ENCODE data around the gene RAB40B. TPM values are rescaled to one million over a fixed set of nuclear protein-coding genes. Genes with fewer than 3 reads are reported as not detected.
A peak's percentile ranks its signal among the peaks of the same experiment; 100 is the strongest.

RAB40B gene
- total and polyA plus RNA-seq, 2 of the 13 experiments (the other 11 are each of a cell fraction or from before 2014, with no cell fraction given) = 6.2 to 6.5 TPM

- TF ChIP-seq FOXA3 (CRISPR knock-in tag; IDR thresholded peaks at IDR 0.05) (peak; percentile 88), PHF21A (CRISPR knock-in tag; IDR thresholded peaks at IDR 0.05) (peak; percentile 97), ATF4 (CRISPR knock-in tag; IDR thresholded peaks at IDR 0.05) (peak in 1 of 2 experiments; percentile 68; a peak in 2 of 4 replicates), ARNTL (CRISPR knock-in tag; IDR thresholded peaks at IDR 0.05) (peak; percentile 84), ZNF552 (CRISPR knock-in tag; IDR thresholded peaks at IDR 0.05; ENCODE audit: borderline replicate concordance) (peak; percentile 44; the same call in 1 of the 2 replicates), ZBTB3 (CRISPR knock-in tag; IDR thresholded peaks at IDR 0.05; ENCODE audit: borderline replicate concordance, low read depth) (no peak), RBM39 (IDR thresholded peaks at IDR 0.05; ENCODE audit: low read depth, low read length, poor library complexity, severe bottlenecking) (no peak), ZC3H13 (CRISPR knock-in tag; IDR thresholded peaks at IDR 0.05) (no peak), ATF3 (CRISPR knock-in tag; IDR thresholded peaks at IDR 0.05) (0 out of 2 replicates have a peak, but pooled peaks have one; percentile 63), ZMAT5 (CRISPR knock-in tag; IDR thresholded peaks at IDR 0.05; ENCODE audit: borderline replicate concordance, low read depth) (no peak), IKZF1 (IDR thresholded peaks at IDR 0.05) (no peak), ZNF589 (CRISPR knock-in tag; conservative IDR thresholded peaks at IDR 0.05) (0 out of 2 replicates have a peak, but pooled peaks have one; percentile 14), FOSL2 (CRISPR knock-in tag; IDR thresholded peaks at IDR 0.05) (peak; percentile 94), THAP11 (CRISPR knock-in tag; IDR thresholded peaks at IDR 0.05) (peak; percentile 82), SNAPC4 (CRISPR knock-in tag; IDR thresholded peaks at IDR 0.05) (no peak), HHEX (CRISPR knock-in tag; IDR thresholded peaks at IDR 0.05) (0 out of 2 replicates have a peak, but pooled peaks have one; percentile 38), PITX1 (CRISPR knock-in tag; IDR thresholded peaks at IDR 0.05) (peak; percentile 98), ASH2L (IDR thresholded peaks at IDR 0.05; ENCODE audit: insufficient read length, low read depth, low read length) (no peak), NR2F6 (IDR thresholded peaks at IDR 0.05) (peak; percentile 94), NR2F6 (CRISPR knock-in tag; IDR thresholded peaks at IDR 0.05) (peak; percentile 97), HMGA1 (CRISPR knock-in tag; conservative IDR thresholded peaks at IDR 0.05) (no peak), MTF2 (CRISPR knock-in tag; IDR thresholded peaks at IDR 0.05; ENCODE audit: borderline replicate concordance) (peak; percentile 64; the same call in 1 of the 2 replicates), ZNF564 (CRISPR knock-in tag; IDR thresholded peaks at IDR 0.05) (no peak; the same call in 1 of the 2 replicates), ZNF773 (CRISPR knock-in tag; IDR thresholded peaks at IDR 0.05; ENCODE audit: borderline replicate concordance) (no peak), MED1 (CRISPR knock-in tag; IDR thresholded peaks at IDR 0.05) (peak; percentile 94)
These were observed 42.6 kb upstream of the RAB40B start (continued) for GRCh38 chr17:82740906-82741759.
